HepG2 (cell line): Measurements from ENCODE around the gene PLCB1. TPM values are rescaled to one million over a fixed set of nuclear protein-coding genes. Genes with fewer than 3 reads are reported as not detected.

Source experiments
- HNRNPUL1 ChIP-seq: fragments of 200-400 bp; formaldehyde crosslinking; IDR thresholded peaks from 2 replicates; pipeline ENCODE4 v1.6.1; 2017; ENCODE audit warnings: low read depth, mild to moderate bottlenecking, low read length, moderate library complexity
- HOXA5 ChIP-seq: sonication (generic); formaldehyde crosslinking; IDR thresholded peaks from 2 replicates; pipeline ENCODE4 v1.4.0; 2020; ENCODE audit warnings: missing genetic modification reagents
- HOXD1 ChIP-seq: sonication (generic); formaldehyde crosslinking; IDR thresholded peaks from 2 replicates; pipeline ENCODE4 v1.5.0; 2020; ENCODE audit warnings: missing genetic modification reagents
- ISL2 ChIP-seq: sonication (generic); formaldehyde crosslinking; IDR thresholded peaks from 2 replicates; pipeline ENCODE4 v1.5.0; 2020; ENCODE audit warnings: missing genetic modification reagents
- JUN ChIP-seq: sonication (generic); formaldehyde crosslinking; IDR thresholded peaks from 2 replicates; pipeline ENCODE4 v1.4.0; 2020; ENCODE audit warnings: mild to moderate bottlenecking, missing genetic modification reagents
- MEF2D ChIP-seq: sonication (generic); formaldehyde crosslinking; IDR thresholded peaks from 2 replicates; pipeline ENCODE4 v1.5.1; 2020; ENCODE audit warnings: mild to moderate bottlenecking, missing genetic modification reagents
- PITX1 ChIP-seq: sonication (generic); formaldehyde crosslinking; IDR thresholded peaks from 2 replicates; pipeline ENCODE4 v1.5.1; 2020; ENCODE audit warnings: mild to moderate bottlenecking, missing genetic modification reagents
- RCOR2 ChIP-seq: IDR thresholded peaks from 2 replicates; pipeline ENCODE4 v1.6.1; 2016; ENCODE audit warnings: missing biosample characterization, missing genetic modification reagents
- ZBTB20 ChIP-seq: sonication (generic); formaldehyde crosslinking; IDR thresholded peaks from 2 replicates; pipeline ENCODE4 v1.8.1; 2023; ENCODE audit warnings: missing genetic modification reagents, low read depth, mild to moderate bottlenecking, borderline replicate concordance
- ZNF256 ChIP-seq: sonication (generic); formaldehyde crosslinking; conservative IDR thresholded peaks from 2 replicates; pipeline ENCODE4 v1.4.0; 2020; ENCODE audit warnings: missing genetic modification reagents
- ZNF749 ChIP-seq: sonication (generic); formaldehyde crosslinking; IDR thresholded peaks from 2 replicates; pipeline ENCODE4 v1.8.0; 2022; ENCODE audit warnings: mild to moderate bottlenecking, missing genetic modification reagents, moderate library complexity, borderline replicate concordance
- ZNF841 ChIP-seq: sonication (generic); formaldehyde crosslinking; IDR thresholded peaks from 2 replicates; pipeline ENCODE4 v1.8.1; 2023; ENCODE audit warnings: missing genetic modification reagents, borderline replicate concordance
- polyA plus RNA-seq, 8 experiments: library from polyadenylated mRNA; depleted of rRNA in 3 of 8; stranded (reverse) in 7 of 8; unstranded in 1 of 8; fragments of >200 nt; fragmentation: Illumina TruSeq in 4 of 8; extraction: Trizol in 4 of 8; gene quantifications; 2 replicates each; pipeline versions ENCODE4 v1.2.1 to v1.2.3, GENCODE V29; 2011 to 2016; ENCODE audit warnings: low read depth in 4 of 8, missing spikeins in 1 of 8, mixed read lengths in 1 of 8; ENCODE audit not compliant: insufficient read depth in 1 of 8
- total RNA-seq, 5 experiments: library from RNA; depleted of rRNA; stranded (reverse); fragments of >200 nt; fragmentation: Illumina TruSeq; extraction: Trizol; gene quantifications; 2 replicates each; pipeline ENCODE4 v1.2.3, GENCODE V29; 2016; ENCODE audit warnings: low read depth in 1 of 5
- TF ChIP-seq, protein P1 (sequence below): IDR thresholded peaks from 2 replicates; pipeline ENCODE4 v1.6.1; 2016; ENCODE audit warnings: low read depth, missing genetic modification reagents, missing compliant biosample characterization
- TF ChIP-seq, protein P2 (sequence below): sonication (generic); formaldehyde crosslinking; IDR thresholded peaks from 2 replicates; pipeline ENCODE4 v1.4.0; 2020; ENCODE audit warnings: missing genetic modification reagents
- TF ChIP-seq, protein P3 (sequence below): IDR thresholded peaks from 2 replicates; pipeline ENCODE4 v1.6.1; 2018; ENCODE audit warnings: missing genetic modification reagents
- TF ChIP-seq, protein P4 (sequence below): sonication (generic); formaldehyde crosslinking; conservative IDR thresholded peaks from 2 replicates; pipeline ENCODE4 v1.4.0; 2020; ENCODE audit warnings: mild to moderate bottlenecking, missing genetic modification reagents, moderate library complexity

The PLCB1 gene
- total and polyA plus RNA-seq, 2 of the 13 experiments (the other 11 are each of a cell fraction or from before 2014, with no cell fraction given): 42.4 to 55.9 TPM

DNA sequence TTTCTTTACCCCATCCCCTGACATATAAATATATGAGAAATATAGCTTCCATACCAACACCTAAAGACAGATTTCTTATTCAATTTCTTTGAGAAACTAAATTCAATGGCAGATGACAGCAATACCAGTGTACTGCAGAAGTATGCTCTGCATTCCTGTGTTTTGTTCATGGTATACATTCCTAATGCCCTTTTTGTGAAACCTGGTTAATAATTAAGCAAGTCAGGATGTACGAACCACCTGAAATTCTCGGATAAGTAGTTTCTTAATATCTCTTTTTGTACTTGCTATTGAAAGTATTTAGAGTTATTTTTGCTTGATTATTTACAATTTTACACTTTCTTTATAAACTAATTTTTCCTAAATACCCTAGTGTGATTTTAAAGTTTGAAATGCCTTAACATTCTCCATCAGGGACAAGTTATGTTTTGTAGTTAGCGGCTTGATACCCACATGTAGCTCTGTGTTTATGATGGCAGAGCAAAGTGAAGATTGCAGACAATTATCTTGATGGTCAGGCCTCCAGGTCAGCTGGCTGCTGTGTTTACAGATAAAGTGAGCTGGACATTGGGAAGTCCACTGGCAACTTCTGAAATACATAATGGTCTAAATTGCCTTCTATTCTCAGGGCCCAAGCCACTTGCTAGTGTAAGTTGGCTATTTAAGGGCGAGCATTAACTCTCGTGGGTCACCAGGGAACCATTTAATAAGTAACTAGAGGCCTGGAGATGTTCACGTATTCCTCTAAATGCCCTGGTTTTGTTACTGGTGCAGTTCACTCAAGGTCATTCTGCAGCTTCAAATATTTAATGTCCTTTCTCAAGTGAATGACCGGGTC lies 58.2 kb downstream of the PLCB1 start (continued):
- TF ChIP-seq MEF2D (peak; percentile 81), RCOR2 (CRISPR knock-in tag) (peak; percentile 85; the same call in 1 of the 2 replicates), ZNF256 (0 out of 2 replicates have a peak, but pooled peaks have one; percentile 33), ISL2 (CRISPR knock-in tag) (peak; percentile 89), PITX1 (CRISPR knock-in tag) (0 out of 2 replicates have a peak, but pooled peaks have one; percentile 24), JUN (CRISPR knock-in tag) (no peak), HNRNPUL1 (peak; percentile 99), HOXD1 (CRISPR knock-in tag) (0 out of 2 replicates have a peak, but pooled peaks have one; percentile 39), HOXA5 (CRISPR knock-in tag) (no peak), ZNF749 (0 out of 2 replicates have a peak, but pooled peaks have one; percentile 42), ZBTB20 (CRISPR knock-in tag) (peak; percentile 94), ZNF841 (CRISPR knock-in tag) (no peak)
- TF ChIP-seq, protein P1, sequence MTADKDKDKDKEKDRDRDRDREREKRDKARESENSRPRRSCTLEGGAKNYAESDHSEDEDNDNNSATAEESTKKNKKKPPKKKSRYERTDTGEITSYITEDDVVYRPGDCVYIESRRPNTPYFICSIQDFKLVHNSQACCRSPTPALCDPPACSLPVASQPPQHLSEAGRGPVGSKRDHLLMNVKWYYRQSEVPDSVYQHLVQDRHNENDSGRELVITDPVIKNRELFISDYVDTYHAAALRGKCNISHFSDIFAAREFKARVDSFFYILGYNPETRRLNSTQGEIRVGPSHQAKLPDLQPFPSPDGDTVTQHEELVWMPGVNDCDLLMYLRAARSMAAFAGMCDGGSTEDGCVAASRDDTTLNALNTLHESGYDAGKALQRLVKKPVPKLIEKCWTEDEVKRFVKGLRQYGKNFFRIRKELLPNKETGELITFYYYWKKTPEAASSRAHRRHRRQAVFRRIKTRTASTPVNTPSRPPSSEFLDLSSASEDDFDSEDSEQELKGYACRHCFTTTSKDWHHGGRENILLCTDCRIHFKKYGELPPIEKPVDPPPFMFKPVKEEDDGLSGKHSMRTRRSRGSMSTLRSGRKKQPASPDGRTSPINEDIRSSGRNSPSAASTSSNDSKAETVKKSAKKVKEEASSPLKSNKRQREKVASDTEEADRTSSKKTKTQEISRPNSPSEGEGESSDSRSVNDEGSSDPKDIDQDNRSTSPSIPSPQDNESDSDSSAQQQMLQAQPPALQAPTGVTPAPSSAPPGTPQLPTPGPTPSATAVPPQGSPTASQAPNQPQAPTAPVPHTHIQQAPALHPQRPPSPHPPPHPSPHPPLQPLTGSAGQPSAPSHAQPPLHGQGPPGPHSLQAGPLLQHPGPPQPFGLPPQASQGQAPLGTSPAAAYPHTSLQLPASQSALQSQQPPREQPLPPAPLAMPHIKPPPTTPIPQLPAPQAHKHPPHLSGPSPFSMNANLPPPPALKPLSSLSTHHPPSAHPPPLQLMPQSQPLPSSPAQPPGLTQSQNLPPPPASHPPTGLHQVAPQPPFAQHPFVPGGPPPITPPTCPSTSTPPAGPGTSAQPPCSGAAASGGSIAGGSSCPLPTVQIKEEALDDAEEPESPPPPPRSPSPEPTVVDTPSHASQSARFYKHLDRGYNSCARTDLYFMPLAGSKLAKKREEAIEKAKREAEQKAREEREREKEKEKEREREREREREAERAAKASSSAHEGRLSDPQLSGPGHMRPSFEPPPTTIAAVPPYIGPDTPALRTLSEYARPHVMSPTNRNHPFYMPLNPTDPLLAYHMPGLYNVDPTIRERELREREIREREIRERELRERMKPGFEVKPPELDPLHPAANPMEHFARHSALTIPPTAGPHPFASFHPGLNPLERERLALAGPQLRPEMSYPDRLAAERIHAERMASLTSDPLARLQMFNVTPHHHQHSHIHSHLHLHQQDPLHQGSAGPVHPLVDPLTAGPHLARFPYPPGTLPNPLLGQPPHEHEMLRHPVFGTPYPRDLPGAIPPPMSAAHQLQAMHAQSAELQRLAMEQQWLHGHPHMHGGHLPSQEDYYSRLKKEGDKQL (CRISPR knock-in tag): peak; percentile 23; the same call in 1 of the 2 replicates
- TF ChIP-seq, protein P2, sequence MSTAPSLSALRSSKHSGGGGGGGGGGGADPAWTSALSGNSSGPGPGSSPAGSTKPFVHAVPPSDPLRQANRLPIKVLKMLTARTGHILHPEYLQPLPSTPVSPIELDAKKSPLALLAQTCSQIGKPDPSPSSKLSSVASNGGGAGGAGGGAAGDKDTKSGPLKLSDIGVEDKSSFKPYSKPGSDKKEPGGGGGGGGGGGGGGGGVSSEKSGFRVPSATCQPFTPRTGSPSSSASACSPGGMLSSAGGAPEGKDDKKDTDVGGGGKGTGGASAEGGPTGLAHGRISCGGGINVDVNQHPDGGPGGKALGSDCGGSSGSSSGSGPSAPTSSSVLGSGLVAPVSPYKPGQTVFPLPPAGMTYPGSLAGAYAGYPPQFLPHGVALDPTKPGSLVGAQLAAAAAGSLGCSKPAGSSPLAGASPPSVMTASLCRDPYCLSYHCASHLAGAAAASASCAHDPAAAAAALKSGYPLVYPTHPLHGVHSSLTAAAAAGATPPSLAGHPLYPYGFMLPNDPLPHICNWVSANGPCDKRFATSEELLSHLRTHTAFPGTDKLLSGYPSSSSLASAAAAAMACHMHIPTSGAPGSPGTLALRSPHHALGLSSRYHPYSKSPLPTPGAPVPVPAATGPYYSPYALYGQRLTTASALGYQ (CRISPR knock-in tag): peak; percentile 89
- TF ChIP-seq, protein P3, sequence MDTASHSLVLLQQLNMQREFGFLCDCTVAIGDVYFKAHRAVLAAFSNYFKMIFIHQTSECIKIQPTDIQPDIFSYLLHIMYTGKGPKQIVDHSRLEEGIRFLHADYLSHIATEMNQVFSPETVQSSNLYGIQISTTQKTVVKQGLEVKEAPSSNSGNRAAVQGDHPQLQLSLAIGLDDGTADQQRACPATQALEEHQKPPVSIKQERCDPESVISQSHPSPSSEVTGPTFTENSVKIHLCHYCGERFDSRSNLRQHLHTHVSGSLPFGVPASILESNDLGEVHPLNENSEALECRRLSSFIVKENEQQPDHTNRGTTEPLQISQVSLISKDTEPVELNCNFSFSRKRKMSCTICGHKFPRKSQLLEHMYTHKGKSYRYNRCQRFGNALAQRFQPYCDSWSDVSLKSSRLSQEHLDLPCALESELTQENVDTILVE (CRISPR knock-in tag): 0 out of 2 replicates have a peak, but pooled peaks have one; percentile 40
- TF ChIP-seq, protein P4, sequence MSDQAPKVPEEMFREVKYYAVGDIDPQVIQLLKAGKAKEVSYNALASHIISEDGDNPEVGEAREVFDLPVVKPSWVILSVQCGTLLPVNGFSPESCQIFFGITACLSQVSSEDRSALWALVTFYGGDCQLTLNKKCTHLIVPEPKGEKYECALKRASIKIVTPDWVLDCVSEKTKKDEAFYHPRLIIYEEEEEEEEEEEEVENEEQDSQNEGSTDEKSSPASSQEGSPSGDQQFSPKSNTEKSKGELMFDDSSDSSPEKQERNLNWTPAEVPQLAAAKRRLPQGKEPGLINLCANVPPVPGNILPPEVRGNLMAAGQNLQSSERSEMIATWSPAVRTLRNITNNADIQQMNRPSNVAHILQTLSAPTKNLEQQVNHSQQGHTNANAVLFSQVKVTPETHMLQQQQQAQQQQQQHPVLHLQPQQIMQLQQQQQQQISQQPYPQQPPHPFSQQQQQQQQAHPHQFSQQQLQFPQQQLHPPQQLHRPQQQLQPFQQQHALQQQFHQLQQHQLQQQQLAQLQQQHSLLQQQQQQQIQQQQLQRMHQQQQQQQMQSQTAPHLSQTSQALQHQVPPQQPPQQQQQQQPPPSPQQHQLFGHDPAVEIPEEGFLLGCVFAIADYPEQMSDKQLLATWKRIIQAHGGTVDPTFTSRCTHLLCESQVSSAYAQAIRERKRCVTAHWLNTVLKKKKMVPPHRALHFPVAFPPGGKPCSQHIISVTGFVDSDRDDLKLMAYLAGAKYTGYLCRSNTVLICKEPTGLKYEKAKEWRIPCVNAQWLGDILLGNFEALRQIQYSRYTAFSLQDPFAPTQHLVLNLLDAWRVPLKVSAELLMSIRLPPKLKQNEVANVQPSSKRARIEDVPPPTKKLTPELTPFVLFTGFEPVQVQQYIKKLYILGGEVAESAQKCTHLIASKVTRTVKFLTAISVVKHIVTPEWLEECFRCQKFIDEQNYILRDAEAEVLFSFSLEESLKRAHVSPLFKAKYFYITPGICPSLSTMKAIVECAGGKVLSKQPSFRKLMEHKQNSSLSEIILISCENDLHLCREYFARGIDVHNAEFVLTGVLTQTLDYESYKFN (CRISPR knock-in tag): peak; percentile 93
